ENCODE results near the gene VGLL2. TPM values are rescaled to one million over a fixed set of nuclear protein-coding genes. Genes with fewer than 3 reads are reported as not detected.

VGLL2 gene
- total RNA-seq, 1 donor from 2014 or later: 38.1 TPM

- no peak for DNase-seq (ENCODE audit: low spot score)
- intact Hi-C loops (cut with DNase I): no loop called here
Observed at GRCh38 chr6:117307655-117308054, 42.3 kb downstream of the VGLL2 start.

- intact Hi-C loops (cut with DNase I): no loop called here
- no peak for DNase-seq (ENCODE audit: low spot score)
Observed at GRCh38 chr6:117309069-117309468, 43.7 kb downstream of the VGLL2 start.

DNA sequence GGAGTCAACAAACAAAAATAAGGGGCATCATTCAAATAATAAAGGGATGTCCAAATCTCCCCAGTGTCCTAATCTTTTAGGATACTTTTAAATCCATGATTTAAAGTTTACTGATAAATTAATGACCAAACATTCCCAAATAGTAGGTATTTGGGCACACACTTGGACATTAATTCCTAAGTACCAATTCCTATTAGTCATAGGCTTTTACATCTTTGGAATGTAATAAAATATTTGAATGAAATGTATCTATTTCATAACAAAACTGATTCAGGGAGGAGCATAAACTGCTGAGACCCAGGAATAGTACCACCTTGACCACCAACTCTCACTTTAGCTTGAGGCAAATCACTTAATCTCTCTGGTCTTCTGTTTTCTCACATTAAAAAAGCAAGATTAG is 44.3 kb downstream of the VGLL2 start:
- DNase-seq (ENCODE audit: low spot score): no peak
- intact Hi-C loops (cut with DNase I): no loop called here

GRCh38 chr6:117311310-117311709 is 46.0 kb downstream of the VGLL2 start:
- DNase-seq (ENCODE audit: low spot score): no peak
- intact Hi-C loops (cut with DNase I): no loop called here

DNA sequence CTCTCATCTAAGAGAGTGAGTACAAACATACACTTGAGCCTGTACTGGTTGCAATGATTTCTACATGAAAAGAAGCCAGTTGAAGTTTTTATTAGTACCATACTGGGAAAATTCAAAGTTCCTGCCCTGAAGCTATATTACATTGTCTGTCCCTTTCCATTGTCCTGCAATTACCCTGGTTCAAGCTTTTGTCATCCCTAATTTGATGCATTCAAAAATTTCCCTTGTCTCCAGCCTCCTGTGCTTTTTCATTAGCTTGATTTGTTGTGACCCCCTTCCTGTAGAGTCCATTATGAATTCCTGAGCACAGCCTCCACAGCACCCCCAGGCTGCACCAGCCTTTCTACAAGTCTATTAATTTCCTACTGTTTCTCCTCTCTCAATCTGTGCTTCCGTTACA is 46.4 kb downstream of the VGLL2 start:
- DNase-seq (ENCODE audit: low spot score): no peak
- intact Hi-C loops (cut with DNase I): no loop called here

- no peak for DNase-seq (ENCODE audit: low spot score)
- intact Hi-C loops (cut with DNase I): loop anchor here (2.0 to 5.0 kb wide), 2 partner anchors 36 to 345 kb away; no protein-coding TSS in a partner anchor
Observed at GRCh38 chr6:117317261-117317660, 51.9 kb downstream of the VGLL2 start.

Other genes starting within 250 kb of the VGLL2 start
- gene ROS1, start 160.4 kb downstream of the VGLL2 start, total RNA-seq: 0.05 TPM
- gene DCBLD1, start 217.1 kb downstream of the VGLL2 start, total RNA-seq: 3.8 TPM